Measurements from ENCODE around the gene ALOX15B.

ALOX15B gene

DNA sequence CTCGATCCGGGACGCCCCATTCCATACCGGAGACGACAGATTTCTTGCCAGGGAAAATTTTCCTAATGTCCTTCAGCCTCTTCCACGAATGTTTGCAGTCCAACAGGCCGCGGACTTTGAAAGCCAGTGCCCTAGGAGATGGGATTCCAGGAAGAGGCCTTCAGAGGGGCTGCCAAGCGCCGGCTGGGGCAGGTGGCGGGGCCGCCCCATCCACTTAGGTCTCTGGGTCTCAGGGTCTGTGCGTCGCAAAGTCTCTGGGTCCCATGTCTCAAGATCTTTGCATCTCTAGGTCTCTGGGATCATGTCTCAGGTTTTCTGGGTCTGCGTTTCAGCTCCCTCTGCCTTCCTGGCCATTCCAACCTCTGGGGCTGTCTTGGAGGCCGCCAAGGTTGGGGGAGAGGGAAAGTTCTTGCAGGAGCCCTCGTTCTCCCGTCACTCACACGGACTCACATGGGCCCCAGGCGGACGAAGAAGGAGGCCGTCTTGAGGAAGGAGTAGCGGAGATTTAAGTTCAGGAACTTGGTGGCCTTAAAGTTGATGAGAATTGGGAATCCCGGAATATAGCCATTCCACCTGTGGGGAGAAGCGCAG, 41.4 kb downstream of the ALOX15B start:
- DNase-seq (ENCODE audit: low spot score): no peak

DNA sequence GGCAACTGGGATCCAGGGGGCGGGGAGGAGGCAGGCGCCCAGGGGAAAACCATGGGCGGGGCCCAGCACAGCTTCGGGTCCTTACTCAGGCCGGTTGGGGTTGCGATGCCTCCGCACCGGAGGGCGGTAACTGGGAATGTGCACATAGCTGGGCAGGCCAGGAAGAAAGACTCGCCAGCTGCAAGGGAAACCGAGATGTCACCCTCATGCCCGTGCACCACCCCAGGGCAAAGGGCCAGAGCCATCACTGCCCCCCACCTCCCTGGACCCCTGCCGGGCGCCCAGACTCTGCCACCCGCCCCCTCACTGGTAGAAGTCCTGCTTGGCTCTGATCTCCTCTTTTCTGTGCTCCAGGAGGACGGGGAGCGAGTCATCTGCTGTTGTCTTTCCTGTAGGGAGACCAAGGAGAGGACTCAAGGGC, 42.0 kb downstream of the ALOX15B start:
- DNase-seq (ENCODE audit: low spot score): no peak

DNA sequence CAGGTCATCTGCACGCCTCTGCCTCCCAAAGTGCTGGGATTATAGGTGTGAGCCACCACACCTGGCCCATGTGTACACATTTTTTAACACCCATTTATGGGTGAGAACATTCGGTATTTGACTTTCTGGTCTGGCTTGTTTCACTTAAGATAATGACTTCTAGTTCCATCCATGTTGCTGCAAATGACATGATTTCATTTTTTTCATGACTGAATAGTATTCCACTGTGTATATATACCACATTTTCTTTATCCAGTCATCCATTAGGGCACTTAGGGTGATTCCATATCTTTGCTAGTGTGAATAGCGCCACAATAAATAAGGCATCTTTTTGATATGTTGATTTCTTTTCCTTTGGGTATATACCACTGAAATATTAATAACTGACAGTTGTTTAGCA, 43.0 kb downstream of the ALOX15B start:
- DNase-seq (ENCODE audit: low spot score): no peak

DNA sequence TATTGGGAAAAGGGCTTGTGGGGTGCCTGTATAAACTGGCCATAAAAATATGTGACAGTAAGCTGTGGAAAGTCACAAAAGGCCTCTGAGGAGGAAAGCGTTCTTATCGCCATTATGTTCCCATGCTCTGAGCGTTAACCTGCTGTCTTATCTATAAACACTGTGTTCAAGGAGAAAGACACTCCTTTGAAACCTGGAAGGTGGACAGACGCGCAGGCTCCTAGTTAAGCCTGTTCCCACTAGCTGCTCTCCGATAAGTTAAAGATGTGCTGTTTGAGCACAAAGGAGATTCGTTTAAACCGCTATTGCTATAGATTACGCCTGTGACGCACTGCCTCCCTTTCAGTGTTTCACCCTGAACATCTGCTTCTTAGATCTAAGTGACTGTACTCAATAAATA, 43.4 kb downstream of the ALOX15B start:
- no peak for DNase-seq (ENCODE audit: low spot score)

DNA sequence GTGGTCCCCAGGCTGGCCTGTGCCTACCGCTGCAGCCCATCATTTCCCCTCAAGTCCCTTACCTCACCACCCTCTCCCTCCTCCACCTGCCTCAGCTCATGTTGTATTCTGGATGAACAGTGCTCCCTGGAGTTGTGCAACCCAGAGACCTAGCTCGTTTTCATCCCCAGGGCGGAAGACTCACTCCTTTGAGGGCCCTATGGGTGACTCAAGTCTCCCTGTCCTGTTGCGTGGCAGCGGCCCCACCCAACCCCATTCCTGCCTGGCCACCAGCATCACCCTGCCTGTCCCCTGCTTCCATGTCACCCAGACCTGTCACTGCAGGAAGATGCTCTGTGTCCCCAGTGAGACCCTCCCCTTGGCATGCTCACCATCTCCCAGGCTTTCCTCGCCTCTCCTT, 45.4 kb downstream of the ALOX15B start:
- DNase-seq (ENCODE audit: low spot score): no peak

DNA sequence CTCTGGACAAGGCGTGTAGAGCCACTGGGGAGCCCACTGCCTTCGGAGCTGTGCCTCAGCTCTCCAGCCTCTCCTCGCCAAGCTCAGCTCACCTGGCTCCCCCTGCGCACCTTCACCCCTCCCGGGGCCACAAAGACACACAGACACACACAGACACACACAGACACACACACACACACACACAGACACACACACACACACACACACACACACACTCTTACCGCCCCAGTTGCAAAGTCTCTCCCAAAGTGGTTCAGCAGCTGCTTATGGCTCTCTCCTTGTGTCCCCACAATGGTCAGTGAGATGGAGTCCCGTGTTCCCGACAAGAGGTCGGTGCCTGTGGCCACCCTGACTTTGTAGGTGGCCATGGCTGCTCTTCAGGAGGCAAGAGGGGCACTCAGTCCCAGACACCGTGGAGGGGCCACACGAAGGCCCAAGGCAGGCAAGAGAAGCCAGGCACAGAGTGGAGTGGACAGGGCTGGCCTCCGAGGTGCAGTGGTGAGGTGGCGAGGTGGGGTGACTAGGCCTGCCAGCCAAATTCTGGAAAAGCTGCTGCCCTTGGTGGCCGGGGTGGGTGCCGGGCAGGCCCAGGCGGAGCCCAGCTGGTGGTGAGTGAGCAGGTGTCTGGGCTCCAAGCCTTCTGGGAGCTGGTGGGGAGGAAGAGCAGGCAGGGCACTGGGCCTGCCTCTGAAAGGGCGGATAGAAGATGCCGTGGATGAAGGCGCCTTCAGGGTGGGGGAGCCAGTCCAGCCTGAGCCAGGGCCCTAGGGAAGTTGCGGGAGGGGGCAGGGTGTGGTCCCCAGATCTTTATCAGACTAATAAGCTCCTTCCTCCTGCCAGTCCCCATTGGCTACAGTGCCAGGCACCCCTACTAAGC, 48.5 kb downstream of the ALOX15B start, which contains the start of gene ALOX12B:
Gene ALOX12B, minus strand, starts transcription at position 642 of the 877 bp plus-strand sequence. Its CDS starts 274 bp downstream, at position 368.
- no peak for DNase-seq (ENCODE audit: low spot score)

DNA sequence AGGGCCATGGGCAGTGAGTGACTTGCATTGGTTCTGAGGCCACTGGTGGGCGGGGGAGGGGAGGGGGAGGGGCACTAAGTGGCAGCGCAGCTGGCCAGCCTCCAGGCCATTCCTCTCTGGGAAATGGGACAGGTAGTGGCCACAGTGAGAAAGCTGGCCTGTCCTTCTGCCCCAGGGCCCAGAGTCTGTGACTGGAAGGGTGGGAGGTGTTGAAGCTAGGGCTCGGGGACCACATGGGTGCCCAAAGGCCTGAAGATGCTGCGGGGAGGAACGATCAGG, 49.0 kb downstream of the ALOX15B start:
- DNase-seq (ENCODE audit: low spot score): no peak

DNA sequence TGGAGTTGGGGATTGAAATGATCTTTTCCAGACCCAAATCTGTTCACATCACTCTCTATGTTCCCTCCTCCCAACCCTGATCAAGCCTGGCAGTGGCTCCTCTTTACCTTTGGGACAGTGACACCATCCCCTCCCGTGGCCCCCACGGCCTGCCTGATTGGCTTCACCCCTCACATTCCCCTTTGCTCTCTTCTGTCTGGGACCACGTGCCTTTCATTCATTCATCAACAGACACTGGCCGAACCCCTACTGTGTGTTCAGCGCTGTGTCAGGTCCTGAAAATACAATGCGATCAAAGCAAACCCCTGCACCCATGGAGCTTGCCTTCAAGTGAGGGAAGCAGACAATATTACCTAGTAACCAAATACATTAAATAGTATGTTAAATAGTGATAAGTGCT, 50.9 kb downstream of the ALOX15B start:
- no peak for DNase-seq (ENCODE audit: low spot score)

DNA sequence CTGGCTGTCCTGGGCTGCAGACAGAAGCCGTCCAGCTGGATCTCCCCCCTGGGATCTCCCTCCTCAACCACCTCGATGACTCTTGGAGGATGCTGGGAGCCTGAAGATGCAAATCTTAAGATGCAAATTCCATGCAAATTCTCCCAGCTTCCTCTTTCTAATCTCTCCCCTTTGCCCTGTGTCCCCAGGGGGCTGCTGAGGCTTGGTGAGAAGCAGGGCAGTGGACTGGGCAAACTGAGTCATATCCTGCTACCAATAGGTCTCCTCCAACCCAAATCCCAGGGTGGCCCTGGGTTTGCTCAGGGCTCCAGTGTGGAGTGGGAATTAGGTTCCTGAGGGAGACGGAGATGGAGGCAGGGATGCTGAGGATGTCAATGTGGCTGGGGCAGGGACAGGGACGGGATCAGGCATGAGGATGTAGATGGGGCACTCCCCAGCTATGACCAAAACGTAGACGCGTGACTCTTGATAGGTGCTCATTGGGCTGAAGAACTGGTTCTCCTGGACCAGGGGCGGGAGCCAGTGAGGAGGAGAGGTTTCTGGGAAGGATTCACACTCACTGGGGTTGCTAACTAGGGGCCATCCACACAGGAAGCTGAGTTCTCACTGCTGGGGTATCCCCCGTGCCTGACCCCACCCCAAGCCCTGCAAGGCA, 52.3 kb downstream of the ALOX15B start:
- DNase-seq (ENCODE audit: low spot score): no peak

DNA sequence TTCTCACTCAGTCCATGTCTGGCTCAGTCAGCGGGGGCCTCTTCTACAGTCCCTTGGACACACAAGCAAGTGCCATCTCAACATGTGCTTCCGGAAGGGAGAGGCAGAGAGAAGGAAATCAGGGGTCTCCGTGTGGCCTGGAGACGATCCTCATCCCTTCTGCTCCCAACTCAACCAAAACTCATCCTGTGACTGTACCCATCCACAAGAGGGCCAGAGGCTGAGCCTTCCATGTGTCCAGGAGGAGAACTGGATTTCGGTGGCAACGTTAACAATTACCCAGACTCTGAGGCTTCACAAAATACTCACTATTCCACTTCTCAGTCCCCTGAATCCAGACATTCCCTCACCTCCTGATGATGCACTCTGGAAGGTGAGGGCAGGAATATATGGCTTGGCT, 56.5 kb downstream of the ALOX15B start:
- no peak for DNase-seq (ENCODE audit: low spot score)

DNA sequence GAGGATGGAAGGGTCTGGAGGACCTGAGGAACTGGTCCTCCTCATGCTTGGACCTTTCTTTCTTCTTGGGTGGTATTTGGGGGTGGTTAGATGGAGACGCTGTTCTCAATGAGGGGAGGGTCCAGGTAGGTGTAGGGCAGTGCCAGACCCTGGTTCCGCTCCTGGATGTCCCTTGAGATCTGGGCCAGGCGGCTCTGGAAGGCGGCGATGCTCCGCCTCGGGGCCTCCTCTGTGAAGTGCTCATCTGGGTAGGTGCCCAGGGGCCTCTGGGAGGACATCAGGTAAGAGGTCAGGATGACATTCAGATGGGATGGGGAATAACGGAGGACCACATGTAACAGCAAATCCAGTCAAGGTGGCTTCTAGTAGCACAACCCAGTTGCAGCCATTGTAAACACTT, 57.7 kb downstream of the ALOX15B start:
- no peak for DNase-seq (ENCODE audit: low spot score)

All from hematopoietic multipotent progenitor cell treated with erythropoietin and hydrocortisone succinate and interleukin-3 and kit ligand, for 15 days (in vitro differentiated cells).